SH-SY5Y (cell line): ENCODE data around the gene LMO7.

Source experiments
- GATA2 ChIP-seq: IDR thresholded peaks from 2 replicates; pipeline ENCODE4 v1.6.1; 2011; ENCODE audit warnings: mild to moderate bottlenecking, low read depth, low read length
- GATA3 ChIP-seq: IDR thresholded peaks from 2 replicates; pipeline ENCODE4 v1.6.1; 2011; ENCODE audit warnings: low read depth, mild to moderate bottlenecking, low read length, moderate library complexity

DNA sequence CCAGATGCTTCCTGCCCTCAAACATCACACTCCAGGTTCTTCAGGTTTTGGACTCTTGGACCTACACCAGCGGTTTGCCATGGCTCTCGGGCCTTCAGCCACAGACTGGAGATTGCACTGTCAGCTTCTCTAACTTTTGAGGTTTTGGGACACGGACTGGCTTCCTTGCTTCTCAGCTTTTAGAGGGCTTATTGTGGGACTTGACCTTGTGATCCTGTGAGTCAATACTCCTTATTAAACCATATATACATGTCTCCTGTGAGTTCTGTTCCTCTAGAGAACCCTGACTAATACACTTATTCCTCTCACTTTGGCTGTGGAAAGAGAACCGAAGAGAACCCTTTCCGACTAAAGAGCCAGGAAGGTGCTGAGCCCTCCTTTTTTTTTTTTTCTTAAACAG is 53.6 kb downstream of the LMO7 start:
- TF ChIP-seq GATA2 (no peak), GATA3 (no peak)
